ENCODE results near the gene TJP3.
A peak's percentile ranks its signal among the peaks of the same experiment; 100 is the strongest.

TJP3 gene

DNA sequence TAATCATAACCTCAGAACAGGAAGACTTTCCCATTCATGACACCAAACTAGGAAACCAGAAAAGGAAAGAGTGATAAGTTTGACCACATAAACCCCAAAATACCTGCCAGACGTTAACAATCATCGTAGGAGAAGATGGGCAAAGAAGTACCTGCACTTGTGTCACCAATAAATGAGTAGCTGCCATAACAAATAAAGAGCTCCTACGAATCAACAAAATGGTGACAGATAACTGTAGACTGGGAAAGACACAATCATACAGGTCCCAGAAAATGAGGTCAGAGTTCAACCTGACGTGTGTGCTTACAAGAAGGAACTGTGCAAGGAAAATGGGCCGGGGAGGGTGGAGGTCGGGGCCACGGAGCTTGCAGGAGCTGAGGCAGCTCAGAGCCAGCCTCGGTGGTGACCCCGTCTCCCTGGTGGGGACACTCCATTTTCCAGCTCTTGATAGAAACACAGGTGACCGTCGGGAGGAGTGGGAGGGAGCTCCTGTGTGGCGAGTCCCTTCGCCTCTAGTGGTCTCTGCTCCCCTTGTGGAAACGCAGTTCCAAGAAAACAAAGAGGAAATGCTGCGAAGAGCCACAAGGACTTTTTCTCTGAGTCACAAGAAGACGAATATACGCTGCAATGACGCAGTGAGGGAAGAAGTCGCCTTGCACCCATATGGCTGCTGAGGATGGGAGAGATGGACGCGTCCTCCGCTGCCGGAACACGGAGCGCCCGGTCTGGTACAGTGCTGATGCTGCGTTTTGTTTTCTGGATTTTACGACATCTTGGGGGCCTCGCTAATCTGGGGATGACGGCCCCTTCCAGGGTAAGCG, 17.4 kb upstream of the TJP3 start:
- DNase-seq, result no peak

DNA sequence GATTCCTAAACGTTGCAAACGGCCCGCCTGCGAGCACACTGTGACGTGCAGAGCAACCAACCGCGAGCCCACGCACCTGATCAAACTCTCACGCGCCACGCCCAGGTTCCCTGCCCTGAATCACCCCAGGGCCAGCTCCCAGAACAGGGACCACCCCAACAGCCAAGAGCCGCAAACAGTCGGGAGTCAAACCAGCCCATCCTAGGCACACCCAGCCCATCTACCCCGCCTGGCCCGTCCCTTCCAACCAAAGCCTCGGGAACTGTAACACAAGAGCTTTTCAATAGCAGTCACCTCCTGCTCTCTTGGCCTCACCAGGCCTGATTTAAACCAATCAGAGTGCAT, 16.8 kb upstream of the TJP3 start:
- no peak for DNase-seq

DNA sequence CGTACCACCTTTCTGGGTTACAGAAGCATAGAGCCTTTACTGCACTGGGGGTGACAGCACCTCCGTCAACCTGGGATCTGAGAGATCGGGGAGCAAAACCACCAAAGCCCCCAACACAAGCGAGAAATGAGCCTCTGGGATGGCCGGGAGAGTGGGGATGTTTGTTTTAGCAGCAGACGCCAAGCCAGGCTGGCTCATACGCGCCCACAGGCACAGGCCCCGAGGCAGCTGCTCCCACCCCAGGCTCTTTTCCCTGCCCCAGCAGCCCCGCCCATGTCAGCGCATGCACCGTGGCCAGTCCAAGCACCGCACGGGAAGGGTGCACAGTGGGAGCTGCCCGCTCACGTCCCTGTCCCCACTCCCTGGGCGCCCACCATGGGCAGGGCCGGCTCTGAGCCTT, 16.5 kb upstream of the TJP3 start:
- DNase-seq, result no peak

DNA sequence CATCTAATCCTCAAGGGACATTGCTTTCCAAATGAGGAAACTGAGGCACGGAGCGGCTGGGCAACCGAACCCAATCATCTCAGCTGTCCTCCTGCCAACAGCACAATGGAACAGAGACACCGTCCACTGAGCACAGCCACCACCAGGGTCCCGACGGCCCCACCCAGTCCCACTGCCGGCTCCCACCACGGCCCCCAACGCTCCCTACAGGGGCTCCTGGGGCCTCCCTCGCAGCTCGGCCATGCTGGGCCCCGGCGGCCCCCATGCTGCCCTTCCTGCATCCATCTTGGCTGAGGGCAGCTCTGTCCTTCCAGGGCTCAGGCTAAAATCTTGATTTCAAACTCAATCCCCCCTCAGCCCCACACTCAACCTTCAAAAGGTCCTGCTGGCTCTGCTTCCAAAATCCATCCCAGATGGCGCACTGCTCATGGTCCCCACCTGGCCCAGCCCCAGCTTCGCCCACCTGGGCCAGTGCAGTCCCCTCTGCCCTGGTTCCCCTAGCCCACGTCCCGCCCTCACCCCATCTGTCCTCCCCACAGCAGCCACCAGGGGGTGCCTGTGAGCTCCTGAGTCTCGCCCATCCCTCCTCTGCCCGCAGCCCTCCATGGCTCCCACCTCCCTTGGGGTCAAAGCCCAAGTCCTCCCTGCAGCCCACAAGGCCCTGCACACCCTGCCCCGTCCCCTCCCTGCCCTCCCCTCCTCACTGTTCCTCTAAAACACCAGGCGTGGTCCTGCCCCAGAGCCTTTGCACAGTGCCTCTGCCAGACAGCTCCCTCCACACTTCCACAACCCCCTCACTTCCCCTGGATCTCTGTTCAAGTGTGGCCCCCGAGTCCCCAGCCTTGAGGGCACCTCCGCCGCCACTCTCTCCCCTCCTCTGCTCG, 15.8 kb upstream of the TJP3 start:
- DNase-seq, result peak; percentile 34 to 54

DNA sequence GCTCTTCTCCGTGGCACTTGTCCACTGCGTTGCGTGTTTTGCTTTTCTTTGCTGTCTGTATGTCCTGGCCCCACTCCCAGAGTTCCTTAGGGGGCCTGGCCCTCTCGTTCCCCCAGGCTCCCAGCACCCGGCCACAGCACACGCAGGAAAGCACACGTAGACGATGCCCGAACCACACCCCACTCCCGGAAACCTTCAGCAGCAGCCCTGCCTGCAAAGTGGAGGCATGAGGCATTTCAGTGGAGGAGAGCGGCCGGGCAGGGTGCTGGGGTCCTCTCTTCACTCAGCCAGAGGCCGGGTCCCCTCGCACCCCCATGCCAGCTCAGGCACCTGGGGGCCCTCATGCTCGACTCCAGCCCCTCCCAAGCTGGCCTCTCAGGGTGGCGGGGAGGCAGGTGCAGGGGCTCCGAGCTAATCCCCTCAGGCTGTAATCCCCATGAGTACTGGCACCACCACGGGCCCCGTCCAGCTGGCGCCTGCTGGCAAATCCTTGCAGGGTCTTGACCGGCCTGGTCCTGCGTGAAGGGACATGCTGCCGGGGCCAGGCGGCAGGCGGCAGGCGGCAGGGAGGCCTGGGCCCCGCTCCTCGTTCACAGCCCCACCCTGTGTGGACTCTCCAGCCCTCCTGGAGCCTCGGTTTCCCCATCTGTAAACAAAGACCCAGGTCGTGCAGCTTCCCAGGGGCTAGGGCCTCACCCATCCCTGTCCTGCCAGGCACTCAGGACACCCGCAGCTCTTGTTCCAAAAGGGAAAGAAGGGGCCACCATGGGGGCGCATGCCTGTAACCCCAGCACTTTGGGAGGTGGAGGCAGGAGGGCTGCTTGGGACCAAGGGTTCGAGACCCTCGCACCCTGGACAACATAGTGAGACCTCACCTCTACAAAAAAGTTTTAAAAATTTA, 14.9 kb upstream of the TJP3 start:
- no peak for DNase-seq

DNA sequence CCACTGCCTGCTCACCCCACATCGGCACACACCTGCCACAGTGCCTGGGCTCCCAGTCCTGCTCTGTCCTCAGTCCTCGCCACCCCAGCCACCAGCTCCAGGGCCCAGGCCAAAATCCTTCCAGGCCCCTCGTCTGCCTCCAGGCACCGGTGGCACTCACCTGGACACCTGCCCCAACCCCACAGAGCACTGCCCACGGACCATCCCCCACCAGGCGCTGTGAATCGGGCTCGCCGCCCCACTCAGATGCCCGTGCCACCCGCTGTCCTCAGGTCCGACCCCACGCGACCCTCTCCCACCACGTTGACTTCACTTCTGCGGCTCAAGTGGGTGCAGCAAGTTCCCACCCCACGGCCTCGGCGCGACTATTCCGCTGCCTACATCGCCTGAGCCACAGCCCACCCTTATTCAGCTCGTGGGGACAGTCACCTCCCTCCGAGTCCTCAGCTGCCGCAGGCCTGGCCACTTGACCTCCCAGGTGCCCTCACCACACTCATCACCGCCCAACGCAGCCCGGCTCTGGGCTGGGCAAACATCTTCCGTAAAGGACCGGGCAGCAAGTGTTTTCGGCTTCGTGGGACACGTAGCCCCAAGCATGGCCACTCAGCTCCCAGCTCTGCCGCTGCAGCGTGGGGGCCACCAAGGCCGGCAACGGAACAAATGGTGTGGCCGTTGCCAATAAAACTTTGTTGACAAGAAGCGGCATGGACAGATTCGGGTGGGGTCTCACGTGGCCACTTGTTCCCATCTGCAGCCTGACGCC, 13.6 kb upstream of the TJP3 start:
- DNase-seq, result no peak

DNA sequence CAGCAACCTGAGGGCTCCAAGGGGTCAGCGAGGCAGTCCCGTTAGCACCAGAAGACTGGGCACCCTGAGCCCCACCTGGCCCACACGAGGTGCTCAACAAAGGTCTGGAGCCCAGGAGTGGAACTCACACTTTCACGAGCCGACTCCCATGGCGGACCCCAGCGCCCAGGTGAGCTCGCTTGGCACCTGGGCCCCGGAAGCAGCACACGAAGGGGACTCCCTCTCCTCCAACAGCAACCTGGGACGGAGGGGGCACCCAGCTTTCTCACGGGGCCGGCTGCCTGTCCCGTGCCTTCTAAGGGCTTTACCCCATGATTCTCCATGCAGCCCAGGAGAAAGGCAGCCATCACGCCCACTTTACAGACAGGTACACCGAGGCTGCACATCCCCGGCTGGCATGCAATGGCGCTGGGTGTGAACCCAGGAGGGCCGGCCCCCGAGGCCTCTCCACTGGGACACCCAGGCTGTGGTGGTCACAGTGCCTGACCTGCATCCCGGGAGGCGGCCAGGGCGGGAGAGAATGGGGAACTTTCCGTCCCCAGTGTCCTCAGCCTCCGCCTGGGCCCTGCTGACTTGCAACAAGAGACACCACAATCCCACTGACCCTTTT, 13.0 kb upstream of the TJP3 start:
- no peak for DNase-seq

DNA sequence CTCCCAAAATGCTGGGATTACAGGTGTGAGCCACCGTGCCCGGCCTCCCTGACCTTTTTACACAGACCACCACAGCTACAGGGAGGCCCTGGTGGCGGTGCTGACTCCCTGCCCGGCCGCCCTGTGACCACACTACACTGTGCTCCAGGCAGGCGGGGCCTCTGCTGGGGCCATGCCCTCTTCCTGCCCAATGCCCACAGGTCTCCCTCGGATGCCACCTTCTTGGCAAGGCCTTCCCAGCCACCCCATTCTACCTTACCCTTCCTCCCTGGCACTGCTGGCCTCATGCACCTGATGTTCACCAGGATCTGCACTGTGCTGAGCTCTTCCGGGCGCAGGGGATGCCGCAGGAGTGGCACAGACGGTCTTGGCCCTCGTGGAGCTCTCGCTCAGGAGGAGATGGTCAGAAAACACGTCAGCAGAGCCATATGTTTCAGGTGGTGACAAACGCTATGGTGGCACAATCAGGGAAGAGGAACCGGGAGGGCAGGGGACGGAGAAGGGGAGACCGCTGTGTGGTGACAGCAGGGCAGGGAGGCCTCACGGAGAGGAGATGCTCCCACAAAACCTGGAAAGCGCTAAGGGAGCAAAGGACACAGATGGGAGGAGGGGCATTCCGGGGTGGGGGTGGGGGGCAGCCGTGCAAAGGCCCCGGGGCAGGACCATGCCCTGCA, 12.1 kb upstream of the TJP3 start:
- no peak for DNase-seq

DNA sequence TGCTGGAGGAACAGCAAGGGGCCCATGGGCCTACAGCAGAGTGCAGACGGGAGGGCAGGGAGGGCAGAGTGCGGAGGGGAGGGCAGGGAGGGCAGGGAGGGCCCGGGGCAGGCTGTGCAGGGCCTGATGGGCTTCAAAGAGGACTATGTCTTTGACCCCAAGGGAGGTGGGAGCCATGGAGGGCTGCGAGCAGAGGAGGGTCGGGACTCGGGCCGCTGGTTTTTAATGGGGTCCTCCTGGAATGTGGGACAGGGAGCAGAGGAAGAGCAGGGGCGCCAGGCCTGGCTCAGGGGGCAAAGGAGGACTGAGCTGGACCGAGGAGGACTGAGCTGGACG, 11.6 kb upstream of the TJP3 start:
- no peak for DNase-seq

DNA sequence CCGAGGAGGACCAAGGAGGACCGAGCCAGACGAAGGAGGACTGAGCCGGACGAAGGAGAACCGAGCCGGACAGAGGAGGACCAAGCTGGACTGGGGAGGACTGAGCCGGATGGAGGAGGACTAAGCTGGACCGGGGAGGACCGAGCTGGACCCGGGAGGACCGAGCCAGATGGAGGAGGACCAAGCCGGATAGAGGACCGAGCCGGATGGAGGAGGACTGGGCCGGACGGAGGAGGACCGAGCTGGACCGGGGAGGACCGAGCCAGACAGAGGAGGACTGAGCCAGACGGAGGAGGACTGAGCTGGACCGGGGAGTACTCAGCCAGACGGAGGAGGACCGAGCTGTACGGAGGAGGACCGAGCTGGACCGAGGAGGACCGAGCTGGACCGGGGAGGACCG, 11.1 kb upstream of the TJP3 start:
- no peak for DNase-seq

DNA sequence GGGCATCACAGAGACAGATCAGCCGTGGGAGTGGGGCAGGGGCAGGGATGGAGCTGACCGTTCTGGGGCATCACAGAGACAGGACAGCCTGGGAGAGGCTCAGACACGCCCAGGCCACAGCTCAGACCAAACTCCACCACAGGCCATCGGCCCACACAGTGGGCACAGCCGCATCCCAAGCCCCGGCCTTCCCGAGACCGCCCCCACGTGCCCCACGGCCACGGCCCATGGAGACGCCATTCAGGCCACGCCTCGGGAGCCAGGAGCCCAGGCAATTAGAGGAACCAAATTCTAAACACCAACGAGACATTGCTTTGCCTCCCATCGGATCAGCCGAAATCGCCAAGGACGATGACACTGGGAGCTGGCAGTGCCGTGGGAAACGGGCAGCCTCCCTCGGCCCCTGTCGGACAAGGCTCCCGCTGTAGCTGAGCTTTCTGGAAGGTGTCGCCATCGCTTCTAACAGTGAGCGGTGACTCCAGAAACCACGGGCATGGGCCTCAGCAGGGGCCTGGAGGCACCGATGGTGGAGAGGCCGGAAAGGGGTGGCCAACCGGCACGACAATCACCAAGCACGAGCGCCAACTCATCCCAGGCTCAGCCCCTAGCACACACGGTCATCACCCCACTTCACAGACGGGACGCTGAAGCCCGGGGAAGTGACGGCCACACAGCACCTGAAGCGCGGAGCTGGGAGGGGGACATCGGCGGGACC, 10.4 kb upstream of the TJP3 start:
- no peak for DNase-seq

DNA sequence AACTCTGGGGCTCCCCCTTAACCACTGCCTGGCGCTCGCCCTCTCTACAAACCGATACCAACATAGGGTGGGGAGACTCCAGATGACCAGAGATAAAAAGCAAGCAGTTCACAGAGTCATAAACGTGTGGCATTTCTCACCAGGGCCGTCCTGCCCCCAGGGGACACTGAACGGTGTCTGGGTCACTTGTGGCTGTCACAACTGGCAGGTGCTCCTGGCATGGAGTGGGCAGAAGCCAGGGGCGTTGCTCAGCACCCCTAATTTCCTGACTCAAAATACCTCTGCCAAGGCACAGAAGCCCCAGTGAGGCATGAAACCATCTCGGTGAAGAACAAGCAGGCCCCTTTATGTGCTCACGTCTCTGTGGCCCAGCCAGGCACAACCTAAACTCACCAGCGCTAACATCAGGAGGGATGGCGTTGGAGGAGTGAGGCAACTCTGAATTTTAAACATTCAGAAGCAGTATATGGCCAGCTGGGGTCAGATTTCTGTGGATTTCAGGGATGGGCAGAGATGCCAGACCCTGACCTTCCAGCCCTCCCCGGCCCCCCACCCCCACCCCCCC, 9.7 kb upstream of the TJP3 start:
- no peak for DNase-seq

DNA sequence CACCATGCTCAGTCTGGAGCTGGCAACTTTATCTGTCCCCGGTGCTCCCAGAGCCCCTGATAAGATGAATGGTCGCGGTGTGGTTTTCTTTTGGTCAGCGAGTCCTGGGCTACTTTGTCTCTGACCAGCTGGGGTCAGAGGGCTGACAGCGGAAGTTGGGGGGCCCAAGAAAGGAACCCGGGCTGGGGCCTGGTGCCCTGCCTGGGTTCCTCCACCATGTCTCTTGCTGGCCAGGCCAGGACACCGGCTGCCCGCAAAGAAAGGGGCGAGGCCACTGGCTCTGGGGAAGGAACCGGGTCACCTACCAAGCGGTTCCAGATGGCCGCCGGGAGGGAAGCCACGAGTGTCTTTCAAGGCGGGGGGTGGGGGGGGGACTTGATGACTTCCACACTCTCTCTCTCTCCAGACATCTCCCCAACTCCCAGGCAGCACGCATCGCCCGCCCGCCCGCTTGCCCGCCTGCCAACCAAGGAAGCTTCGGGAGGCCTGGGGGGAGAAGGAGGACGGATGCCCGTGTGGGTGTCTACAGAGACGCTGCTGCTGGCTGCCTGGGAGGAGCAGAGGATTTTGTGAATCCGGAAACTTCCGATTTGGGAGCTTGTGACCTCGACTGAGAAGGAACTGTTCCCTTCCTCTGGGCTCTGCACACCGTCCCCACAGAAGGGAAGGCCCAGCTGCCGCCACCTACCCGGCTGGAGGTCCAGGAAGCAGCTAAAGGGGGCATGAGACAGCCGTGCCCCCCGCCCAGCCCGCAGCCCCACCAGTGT, 9.0 kb upstream of the TJP3 start:
- no peak for DNase-seq

DNA sequence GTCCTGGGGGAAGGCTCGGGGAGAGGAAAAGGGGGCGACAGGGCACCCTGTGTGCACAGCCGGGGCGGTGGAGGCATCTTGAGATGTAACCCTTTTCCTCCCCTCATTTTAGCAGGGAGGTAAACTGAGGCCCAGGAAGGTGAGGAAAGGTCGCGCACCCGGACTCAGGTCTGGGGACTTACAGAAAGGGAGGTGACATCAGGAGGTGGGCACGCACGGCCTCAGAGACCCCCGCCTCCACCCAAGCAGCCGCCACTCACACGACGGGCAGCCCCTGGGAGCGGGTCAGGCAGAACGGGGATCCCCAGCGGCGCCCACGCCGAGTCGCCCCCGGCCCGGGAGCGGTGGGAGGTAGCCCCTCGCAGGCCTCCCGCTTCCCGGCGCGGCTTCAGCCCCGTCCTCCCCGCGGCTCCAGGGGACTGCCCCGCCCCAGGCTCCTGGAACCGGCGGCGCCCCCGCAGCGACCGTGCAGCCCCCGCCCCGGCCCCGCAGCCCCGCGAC, 8.4 kb upstream of the TJP3 start:
- DNase-seq, result no peak

DNA sequence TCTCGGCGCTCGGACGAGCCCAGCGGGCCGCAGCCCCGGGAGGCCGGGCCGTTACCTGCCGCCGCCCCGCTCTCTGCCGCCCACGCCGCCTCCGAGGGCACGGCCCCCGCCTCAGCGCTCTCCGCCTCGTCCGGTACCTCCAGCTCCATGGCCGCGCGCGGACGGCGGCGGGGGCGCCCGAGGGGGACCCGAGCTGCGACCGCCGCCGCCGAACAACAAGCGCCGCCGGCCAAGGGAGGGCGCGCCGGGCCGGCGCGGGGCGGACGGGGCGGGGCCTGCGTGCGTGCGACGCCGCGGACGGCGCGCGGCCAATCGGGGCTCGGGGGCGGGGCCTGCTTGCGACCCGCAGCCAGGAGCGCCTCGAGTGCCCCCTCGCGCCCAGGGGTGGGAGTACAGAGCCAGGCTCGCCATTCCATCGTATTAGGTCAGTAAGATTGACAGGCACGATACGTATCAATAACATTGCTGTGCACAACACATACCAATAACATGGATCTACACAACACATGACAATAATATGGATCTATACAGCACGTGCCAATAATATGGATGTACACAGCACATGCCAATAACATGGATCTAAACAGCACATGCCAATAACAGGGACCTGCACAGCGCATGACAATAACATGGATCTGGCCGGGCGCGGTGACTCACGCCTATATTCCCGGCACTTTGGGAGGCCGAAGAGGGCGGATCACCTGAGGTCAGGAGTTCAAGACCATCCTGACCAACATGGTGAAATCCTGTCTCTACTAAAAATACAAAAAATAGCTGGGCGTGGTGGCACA, 7.7 kb upstream of the TJP3 start, which contains the start of gene PIP5K1C:
TSS of gene PIP5K1C (minus strand) at position 227 of the 791 bp plus-strand sequence. CDS start at position 149, 78 bp downstream.
- peak; percentile 87 to 96 for DNase-seq

DNA sequence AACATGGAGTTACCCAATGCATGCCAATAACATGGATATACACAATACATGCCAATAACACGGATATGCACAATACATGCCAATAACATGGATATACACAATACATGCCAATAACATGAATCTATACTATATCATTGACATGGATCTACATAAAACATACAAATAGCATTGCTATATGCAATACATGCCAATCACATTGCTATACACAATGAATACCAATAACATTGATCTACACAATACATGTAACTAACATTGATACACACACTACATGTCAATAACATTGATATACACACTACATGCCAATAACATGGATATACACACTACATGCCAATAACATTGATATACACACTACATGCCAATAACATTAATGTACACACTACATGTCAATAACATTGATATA, 7.0 kb upstream of the TJP3 start:
- DNase-seq, result no peak

DNA sequence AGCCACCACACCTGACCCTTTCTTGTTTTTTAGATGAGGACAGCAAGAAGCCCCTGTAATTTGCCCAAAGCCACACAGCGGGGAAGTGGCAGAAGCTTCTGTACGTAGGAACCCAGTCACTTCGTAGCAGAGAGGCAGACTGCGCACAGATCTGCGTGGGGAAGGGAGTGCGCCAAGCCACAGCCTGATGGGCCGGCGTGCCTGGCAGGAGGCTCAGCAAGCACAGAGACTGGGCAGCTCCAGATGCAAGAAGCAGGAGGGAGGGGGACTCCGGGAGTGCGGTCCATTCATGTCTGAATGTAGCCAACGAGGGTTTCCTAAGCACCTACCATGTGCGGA, 347 bp upstream of the TJP3 start:
- no peak for DNase-seq

DNA sequence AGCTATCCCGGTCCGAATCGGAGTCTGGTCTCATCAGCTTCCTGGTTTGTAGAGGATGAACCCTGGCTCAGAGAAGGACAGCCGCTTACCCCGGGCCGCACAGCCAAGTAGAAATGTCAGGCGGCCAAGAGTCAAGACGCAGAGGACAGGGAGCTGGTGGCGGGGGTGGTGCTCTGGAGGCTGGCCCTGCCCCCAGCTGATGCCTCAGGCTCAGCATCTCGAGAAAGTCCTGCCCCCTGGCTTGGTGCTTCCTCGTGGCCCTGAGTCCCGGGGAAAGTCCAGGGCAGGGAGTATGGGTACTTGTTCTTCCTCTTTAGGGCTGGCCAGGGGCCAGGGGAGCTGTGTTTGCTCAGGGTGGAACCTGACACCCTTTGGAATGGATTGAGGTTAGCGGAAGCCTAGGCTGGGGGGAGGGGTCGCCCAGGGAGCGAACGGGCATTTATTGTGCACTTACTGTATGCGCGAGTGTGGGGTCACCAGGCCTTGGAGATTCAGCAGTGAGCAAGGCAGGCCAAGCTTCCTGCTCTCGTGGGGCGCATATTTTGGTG, 2.2 kb downstream of the TJP3 start:
- no peak for DNase-seq

Measured in stimulated activated CD4-positive, alpha-beta T cell treated with anti-CD3 and anti-CD28 coated beads, Interleukin-4, amount 100 ng/mL, for 4 hours (primary cell).